Muscle of back (tissue), 11 donors: ENCODE results near the gene ATF5. TPM values are rescaled to one million over a fixed set of nuclear protein-coding genes. Genes with fewer than 3 reads are reported as not detected.
"Not testable (repeated sequence)": the region's sequence is repeated elsewhere in the genome, so short reads cannot be mapped to it uniquely, and the experiment has no call there.

Source experiments
- DNase-seq, 3 donors: peaks; one replicate each; pipeline versions ENCODE4 v3.0.0 to v3.0.0-alpha.2; 2013
- polyA plus RNA-seq, 10 donors: library from polyadenylated mRNA; unstranded; fragments of 120-200 nt; gene quantifications; one replicate each; pipeline ENCODE4 v1.2.1, GENCODE V29; 2013; ENCODE audit not compliant: insufficient read length in 10 of 10

ATF5 gene
- polyA plus RNA-seq, 10 donors: 14.5 to 30.1 (median 23.7) TPM

DNA sequence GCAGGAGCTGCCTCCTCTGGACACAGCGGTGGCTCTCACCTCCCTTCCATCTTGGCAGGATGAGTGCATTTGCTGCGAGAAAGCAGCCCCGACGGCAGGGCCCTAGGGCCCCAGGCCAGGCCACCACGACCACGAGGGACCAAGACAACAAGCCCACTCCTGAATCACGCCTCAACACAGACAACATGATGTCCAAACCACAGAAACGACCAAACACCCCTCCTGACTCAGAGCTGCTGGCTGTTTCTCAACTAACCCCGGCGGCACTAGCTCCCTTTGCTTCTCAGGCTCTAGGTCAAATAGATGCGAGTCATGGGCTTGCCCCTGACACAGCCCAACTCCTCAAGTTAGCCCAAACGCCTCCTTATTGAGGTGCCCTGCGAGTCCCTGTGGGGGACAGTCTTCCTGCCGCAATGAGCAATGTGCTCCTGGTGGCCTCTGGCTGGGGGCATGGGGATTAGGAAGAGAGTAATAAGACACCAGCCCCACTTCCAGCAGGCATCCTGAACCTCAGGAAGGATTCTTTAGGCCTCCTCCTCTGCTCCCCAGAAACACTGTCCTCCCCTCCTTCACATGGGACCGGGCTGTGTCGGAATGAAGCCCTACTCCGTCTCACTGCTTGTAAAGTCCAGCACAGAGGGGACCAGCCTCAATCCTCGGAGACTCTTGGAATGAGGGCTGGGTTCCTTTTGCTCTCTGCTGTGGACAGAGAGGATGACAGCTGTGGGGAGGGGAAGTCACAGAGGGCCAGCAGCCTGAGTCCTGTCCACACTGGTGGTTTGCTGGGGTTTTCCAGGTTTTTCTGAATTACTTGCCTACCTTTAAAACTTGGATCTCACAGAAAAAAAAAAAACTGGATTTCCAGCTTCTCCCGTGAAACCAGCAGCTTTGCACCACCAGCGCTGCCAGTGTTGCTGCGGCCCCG is 6.9 kb upstream of the ATF5 start:
- peak in 1 of 3 donors; percentile 10 for DNase-seq

DNA sequence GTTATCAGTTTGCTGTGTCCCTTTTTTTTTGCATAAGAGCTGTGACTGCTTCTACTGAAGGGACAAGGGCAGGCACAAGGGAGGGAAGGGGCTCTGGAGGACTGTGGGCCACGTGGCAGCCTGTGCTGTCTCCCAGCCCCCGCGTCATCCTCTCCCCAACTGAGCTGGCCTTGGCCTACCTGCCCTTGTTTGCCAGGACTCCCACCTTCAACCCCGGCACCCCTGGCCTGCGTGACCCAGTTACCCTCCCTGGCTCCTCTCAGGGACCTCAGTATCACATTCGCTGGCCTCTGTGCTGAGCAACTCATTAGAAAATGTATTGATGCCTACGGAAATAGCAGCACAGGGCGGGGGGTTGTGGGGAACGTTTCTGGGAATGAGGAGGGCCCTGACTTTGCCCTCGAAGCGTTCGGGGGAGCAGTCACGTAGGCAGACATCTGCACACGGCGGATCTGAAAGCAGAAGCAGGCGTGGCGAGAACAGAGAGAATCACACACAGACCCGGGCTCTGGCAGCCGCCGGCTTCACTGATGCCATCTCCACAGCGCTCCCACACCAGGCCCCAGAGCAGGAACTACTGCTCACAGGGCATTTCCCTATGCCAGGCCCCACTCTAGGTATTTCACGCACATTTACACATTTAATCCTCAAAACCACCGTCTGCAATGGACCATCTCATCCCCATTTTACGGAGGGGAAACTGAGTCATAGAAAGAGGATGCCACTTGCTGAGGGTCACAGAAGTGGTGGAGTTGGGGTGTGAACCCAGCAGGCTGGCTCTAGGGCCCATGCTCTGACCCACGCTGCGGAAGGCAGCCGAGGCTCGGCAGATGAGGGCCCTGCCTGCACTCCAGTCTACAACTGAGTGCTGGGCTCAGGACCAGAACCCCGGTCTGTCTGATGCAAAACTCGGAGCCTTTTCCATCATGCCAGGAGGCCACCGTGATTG is 5.7 kb upstream of the ATF5 start:
- DNase-seq: no peak

DNA sequence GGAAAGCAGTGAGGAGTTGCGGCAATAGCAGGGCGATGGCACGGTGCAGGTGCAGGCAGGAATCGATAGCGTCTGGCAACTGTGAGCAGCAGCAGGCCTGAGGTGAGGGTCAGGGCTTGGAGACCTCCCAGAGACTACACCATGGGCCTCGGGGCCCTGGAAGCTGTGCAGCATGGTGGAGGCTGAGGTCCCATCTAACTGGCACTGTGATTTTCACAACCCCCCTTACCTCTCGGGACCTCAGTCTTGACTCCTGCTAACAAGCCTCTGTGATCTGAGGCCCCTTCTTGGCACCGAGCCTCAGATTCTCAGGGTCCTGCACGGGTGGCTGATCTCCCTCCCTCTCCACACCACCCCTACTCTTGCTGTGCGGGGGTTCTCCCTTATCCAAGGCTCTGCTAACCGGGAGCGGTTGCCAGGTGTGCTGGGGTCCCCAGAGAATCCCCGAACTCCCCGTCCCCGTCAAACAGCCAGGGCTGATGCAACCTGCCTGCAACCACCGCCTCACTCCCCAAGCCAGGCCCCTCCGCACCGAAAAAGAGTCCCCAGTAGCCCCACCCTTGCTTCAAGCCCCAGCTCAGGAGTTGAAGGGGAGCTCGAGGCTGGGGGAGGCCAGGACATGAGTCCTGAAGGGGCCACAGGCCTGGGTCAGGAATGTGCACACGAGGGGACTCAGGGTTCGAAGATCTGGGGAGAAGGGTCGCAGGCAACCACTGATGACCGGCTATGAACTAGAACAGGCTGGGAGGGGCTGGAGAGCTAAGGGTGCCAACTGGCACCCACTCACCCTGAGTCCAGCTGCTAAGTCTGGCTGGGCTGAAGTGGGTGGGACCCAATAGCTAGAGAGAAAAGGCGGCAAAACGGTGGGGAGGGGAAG is 4.8 kb upstream of the ATF5 start:
- DNase-seq: peak in 2 of 3 donors; percentile 13 to 54

DNA sequence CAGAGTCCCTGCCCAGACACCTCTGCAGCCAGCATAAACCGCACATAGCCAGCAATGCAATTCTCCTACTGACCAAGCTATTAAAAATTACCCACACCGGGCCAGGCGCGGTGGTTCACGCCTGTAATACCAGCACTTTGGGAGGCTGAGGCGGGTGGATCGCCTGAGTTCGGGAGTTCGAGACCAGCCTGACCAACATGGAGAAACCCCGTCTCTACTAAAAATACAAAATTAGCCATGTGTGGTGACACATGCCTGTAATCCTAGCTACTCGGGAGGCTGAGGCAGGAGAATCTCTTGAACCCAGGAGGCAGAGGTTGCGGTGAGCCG is 4.2 kb upstream of the ATF5 start:
- not testable (repeated sequence) for DNase-seq

GRCh38 chr19:49925486-49925885 is 3.5 kb upstream of the ATF5 start:
- no peak for DNase-seq

- no peak for DNase-seq
Measured at GRCh38 chr19:49926515-49926914, 2.5 kb upstream of the ATF5 start.

DNA sequence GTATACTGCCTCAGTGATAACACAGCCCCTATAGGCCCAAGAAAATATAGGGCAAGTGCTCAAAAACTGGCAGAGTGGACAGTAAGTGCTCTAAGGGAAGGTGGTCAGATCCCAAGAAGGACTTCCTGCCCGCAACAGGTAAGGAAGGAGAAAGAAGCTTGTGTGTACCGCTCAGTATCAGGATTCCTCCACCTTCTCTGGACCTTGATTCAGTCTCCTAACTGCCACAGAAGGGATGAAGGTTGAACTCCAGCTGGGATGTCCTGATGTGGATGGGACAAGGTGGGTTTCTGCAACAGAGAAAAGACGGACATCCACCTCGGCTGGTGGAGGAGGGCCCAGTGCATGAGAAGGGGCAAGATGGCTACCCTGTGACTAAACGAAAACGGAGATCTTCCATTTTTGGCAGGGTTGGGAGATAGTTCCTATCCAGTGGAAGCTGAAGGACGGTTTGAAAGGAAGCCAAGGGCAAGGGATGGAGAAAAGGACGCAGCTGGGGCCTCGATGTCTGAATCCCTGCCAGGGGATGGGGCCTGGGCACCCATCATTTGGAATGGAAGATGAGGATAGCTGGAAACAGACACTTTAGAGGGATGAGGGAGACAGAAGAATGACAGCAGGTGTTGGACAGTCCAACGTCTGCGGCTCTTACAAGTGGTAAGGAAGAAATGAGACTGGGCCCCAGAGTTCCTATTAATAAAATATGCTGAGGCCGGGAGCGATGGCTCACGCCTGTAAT is 1.3 kb upstream of the ATF5 start:
- no peak for DNase-seq

- DNase-seq: peak; percentile 93 to 98 (median 93)
Measured at GRCh38 chr19:49929611-49930482, 842 bp downstream of the ATF5 start.

DNA sequence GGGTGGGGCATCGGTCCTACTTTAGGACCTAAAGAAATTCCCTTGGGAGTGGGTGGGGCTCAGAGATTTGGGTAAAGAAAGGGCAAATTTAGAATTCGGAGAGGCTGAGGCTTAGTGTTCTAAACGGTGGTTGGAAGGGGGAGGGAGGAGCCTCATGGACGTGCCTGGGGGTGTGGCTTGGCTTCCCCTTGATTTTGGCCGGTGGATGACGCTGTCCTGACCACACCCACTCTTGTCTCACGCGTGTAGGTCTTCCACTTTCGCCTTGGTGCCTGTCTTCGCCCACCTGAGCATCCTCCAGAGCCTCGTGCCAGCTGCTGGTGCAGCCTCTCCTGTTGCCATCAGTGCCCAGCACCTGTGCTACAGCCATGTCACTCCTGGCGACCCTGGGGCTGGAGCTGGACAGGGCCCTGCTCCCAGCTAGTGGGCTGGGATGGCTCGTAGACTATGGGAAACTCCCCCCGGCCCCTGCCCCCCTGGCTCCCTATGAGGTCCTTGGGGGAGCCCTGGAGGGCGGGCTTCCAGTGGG is 1.5 kb downstream of the ATF5 start:
- no peak for DNase-seq

DNA sequence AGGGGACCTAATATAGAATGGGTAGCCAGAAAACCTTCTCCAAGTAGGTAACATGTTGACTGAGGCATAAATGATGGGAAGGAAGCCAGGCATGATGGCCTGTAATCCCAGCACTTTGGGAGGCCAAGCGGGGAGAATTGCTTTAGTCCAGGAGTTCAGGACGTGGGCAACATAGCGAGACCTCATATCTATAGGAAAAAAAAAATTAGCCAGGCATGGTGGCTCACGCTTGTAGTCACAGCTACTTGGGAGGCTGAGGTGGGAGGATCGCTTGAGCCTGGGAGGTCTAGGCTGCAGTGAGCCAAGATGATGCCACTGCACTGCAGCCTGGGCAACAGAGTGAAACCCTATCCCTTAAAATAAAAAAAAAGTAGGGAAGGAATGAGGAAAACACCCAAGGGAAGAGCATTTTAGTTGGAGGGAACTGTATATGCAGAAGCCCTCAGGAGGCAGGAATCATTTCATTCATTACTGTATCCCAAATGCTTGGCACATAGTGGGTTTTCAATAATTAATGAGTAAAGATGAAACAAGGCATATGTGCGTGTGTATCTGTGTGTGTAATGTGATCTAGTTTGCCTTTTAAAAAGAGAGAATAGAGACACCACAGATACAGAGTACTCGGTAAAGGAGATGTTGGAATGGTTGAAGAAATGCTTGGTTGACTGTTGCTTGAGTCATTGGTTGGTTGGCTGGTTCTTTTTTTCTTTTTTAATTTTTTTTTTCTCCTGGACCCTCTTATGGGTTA is 2.5 kb downstream of the ATF5 start:
- no peak for DNase-seq

- no peak for DNase-seq
Measured at GRCh38 chr19:49932041-49932451, 3.0 kb downstream of the ATF5 start.

DNA sequence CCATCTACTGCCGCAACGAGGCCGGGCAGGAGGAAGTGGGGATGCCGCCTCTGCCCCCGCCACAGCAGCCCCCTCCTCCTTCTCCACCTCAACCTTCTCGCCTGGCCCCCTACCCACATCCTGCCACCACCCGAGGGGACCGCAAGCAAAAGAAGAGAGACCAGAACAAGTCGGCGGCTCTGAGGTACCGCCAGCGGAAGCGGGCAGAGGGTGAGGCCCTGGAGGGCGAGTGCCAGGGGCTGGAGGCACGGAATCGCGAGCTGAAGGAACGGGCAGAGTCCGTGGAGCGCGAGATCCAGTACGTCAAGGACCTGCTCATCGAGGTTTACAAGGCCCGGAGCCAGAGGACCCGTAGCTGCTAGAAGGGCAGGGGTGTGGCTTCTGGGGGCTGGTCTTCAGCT is 3.7 kb downstream of the ATF5 start:
- no peak for DNase-seq

- DNase-seq: no peak
Measured at GRCh38 chr19:49933643-49934042, 4.6 kb downstream of the ATF5 start.

- DNase-seq: no peak
Measured at GRCh38 chr19:49936549-49936948, 7.5 kb downstream of the ATF5 start.

DNA sequence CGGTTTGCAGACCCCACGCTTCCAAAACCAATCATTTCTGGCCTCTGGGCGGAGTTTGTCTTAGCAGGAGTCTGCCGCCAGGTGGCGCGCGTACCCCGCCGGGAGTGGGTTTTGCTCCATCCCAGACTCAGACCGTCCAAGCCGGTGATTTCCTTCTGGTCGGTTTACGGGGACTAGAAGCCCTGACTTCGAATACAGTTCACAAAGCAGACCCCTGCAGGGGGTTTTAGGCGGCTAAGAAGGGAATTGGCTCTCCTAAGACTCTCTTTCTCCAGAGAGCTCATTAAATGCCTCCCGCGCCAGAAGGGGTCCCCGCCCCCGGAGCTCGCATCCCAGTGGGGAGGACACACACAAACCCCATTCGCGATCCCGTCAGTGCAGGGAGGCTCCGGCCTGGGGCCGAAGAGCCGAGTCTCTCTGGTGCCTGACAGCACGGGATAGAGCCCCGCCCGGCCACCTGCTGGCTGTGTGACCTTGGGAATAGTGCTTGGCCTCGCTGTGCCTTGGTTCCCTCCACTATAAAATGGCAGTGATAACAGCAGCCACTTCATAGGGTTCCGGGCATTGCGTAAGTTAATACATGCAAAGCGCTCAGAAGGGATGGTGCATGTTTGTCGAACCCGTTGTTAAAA is 8.9 kb downstream of the ATF5 start:
- DNase-seq: peak; percentile 58 to 86 (median 84)

GRCh38 chr19:49938662-49939061 is 9.7 kb downstream of the ATF5 start:
- DNase-seq: no peak

GRCh38 chr19:49939721-49940481 is 10.9 kb downstream of the ATF5 start:
- no peak for DNase-seq

DNA sequence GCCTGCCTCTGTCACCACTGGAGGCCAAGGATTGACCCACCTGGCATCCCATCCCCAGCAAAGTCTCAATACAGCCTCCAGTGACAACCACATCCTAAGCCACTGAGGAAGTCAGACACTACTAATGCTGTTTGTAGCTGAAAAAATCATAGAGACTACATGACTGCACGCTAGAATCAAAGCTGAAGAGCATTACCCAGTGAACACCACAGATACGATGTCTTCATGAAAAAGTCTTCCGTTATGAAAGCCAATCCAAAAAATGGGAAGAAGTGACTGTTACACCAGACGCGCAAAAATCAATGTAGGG is 11.4 kb downstream of the ATF5 start:
- no peak for DNase-seq
